ENCODE data around the gene NDUFB11.

Gene NDUFB11

DNA sequence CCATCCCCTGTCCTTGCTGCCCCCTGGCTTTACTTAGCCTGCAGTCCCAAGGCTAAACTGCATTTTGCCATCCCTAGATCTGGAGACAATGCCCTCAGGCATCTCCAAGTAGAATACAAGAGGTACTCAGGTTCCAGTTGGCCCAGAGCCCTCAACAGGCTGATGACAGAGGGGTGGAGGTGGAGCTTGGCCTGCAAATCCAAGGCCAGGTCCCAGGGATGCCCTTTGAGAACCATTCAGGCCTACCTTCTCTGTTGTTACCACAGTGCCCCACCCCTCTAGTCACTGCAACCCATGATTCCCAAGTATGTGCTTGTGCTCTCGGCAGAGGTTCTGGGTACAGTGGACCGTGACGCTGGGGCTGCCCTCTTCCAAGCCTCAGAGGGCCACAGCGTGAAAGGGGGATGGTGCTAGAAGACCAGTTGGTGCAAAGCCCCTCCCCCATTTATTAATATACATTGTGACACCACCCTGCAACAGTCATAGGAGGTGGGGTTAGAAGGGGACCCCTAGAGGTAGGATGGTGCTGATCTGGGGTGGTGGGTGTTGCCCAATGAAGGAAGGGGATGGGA is 42.7 kb upstream of the NDUFB11 start:
- TF ChIP-seq, protein P1, sequence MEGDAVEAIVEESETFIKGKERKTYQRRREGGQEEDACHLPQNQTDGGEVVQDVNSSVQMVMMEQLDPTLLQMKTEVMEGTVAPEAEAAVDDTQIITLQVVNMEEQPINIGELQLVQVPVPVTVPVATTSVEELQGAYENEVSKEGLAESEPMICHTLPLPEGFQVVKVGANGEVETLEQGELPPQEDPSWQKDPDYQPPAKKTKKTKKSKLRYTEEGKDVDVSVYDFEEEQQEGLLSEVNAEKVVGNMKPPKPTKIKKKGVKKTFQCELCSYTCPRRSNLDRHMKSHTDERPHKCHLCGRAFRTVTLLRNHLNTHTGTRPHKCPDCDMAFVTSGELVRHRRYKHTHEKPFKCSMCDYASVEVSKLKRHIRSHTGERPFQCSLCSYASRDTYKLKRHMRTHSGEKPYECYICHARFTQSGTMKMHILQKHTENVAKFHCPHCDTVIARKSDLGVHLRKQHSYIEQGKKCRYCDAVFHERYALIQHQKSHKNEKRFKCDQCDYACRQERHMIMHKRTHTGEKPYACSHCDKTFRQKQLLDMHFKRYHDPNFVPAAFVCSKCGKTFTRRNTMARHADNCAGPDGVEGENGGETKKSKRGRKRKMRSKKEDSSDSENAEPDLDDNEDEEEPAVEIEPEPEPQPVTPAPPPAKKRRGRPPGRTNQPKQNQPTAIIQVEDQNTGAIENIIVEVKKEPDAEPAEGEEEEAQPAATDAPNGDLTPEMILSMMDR (conservative IDR thresholded peaks at IDR 0.05): no peak
- TF ChIP-seq ZFX (IDR thresholded peaks at IDR 0.05): no peak
- H3K27ac ChIP-seq: no peak overlapping the region

DNA sequence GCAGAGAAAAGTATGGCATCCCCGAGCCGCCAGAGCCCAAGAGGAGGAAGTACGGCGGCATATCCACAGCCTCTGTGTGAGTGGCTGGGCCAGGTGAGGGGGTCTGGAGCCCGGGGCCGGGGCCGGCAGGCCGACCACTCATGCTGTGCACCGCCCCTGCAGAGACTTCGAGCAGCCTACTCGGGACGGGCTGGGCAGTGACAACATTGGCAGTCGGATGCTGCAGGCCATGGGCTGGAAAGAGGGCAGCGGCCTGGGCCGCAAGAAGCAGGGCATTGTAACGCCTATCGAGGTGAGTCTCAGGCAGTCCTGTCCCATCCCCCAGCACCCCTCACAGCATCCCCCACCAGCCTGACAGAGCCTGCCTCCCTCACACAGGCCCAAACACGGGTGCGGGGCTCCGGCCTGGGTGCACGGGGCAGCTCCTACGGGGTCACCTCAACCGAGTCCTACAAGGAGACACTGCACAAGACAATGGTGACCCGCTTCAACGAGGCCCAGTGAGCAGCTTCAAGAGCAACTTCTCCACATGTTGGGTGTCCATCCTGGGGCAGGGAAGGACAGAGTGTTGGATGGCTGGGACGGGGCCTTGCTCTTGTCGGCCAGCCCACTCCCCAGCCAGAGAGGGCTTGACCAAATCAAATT is 41.7 kb upstream of the NDUFB11 start:
- no peak overlapping the region for H3K27ac ChIP-seq
- no peak for TF ChIP-seq ZFX (IDR thresholded peaks at IDR 0.05)
- TF ChIP-seq, protein P1 (conservative IDR thresholded peaks at IDR 0.05): no peak

DNA sequence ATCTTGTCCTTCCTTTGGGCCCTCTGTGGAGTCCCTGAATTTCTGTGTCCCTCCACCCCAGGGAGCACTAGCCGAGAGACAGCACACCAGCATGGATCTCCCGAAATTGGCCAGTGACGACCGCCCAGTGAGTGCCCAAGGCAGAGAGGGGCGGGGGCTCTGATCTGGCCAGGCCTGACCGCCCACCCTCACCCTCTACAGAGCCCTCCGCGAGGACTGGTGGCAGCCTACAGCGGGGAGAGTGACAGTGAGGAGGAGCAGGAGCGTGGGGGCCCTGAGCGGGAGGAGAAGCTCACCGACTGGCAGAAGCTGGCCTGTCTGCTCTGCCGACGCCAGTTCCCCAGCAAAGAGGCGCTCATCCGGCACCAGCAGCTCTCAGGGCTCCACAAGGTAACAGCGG is 40.7 kb upstream of the NDUFB11 start:
- no peak for TF ChIP-seq ZFX (IDR thresholded peaks at IDR 0.05)
- TF ChIP-seq, protein P1 (conservative IDR thresholded peaks at IDR 0.05): no peak
- H3K27ac ChIP-seq: no peak overlapping the region

DNA sequence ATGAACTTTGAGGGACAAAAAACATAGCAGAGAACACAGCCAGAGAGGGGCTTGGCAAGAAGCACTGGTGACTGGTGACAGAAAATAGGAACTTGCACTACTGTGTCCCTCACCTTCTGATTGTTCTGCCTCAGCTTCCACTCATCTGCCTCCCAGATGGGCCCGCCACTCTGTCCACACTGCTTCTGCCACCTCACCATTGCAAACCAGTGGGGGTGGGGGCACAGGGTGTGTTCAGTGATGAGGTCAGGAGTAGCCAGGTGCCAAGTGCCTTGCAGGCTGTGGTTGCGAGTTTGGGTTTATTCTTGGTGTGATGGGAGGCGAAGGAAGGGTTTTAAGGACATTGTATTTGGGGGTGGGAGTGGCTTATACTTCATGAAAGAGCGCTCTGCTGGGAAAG is 40.0 kb upstream of the NDUFB11 start:
- no peak overlapping the region for H3K27ac ChIP-seq
- TF ChIP-seq, protein P1 (conservative IDR thresholded peaks at IDR 0.05): no peak
- TF ChIP-seq ZFX (IDR thresholded peaks at IDR 0.05): no peak

DNA sequence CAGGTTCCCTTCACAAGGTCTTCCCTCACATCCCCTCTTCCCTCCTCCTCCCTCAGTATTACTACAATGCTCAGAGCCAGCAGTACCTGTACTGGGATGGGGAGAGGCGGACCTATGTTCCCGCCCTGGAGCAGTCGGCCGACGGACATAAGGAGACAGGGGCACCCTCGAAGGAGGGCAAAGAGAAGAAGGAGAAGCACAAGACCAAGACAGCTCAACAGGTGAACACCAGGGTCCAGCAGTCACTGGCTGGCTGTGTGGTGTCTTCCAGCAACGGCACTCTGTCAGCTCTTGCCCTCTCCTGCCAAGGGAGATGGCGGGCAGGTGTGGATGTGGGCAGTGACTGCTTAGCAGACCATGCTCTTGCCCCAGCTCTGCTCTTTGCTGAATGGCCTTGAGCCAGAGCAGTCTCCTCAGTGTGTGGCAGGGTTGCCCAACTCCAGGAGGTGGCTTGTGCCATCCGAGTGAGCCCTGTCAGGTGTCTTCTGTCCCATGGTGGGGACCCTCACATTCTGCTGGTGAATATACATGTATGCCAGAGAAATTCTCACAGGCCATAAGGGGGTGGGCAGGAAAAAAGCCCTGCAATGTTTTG is 37.7 kb upstream of the NDUFB11 start:
- TF ChIP-seq, protein P1 (conservative IDR thresholded peaks at IDR 0.05): no peak
- TF ChIP-seq ZFX (IDR thresholded peaks at IDR 0.05): no peak
- H3K27ac ChIP-seq: no peak overlapping the region

DNA sequence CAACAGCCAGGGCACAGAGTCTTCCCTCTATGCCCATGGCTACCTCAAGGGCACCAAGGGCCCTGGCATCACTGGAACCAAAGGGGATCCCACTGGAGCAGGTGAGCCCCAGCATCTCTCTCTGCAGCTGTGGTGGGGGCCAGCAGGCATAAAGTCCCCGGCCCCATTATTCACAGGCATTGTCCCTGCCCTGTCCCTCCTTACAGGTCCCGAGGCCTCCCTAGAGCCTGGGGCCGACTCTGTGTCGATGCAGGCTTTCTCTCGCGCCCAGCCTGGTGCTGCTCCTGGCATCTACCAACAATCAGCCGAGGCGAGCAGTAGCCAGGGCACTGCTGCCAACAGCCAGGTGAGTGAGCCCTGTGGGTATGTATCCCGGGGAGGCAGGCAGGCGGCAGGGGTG is 36.8 kb upstream of the NDUFB11 start:
- TF ChIP-seq, protein P1 (conservative IDR thresholded peaks at IDR 0.05): no peak
- TF ChIP-seq ZFX (IDR thresholded peaks at IDR 0.05): no peak
- no peak overlapping the region for H3K27ac ChIP-seq

DNA sequence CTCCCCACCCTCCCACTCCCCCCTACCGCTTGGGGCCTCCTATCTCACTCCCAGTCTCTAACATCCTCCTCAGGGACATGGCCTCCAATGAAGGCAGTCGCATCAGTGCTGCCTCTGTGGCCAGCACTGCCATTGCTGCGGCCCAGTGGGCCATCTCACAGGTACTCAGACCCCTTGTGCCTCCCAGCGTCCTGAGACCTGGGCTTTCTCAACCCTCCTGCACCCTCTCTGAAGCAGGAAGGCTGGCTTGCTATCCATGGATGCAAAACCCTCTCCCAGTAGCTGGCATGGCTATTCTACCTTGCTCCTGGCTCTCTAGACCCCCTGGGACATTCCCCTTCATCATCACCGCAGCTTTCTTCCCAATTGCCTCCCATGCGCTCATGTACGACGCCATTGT is 35.8 kb upstream of the NDUFB11 start:
- no peak overlapping the region for H3K27ac ChIP-seq
- TF ChIP-seq ZFX (IDR thresholded peaks at IDR 0.05): no peak
- TF ChIP-seq, protein P1 (conservative IDR thresholded peaks at IDR 0.05): no peak

All from C4-2B (cell line).